Mesothelial cell of epicardium (in vitro differentiated cells): ENCODE data around the gene ATXN2L. TPM values are rescaled to one million over a fixed set of nuclear protein-coding genes. Genes with fewer than 3 reads are reported as not detected.
A peak's percentile ranks its signal among the peaks of the same experiment; 100 is the strongest.

Experiments
- DNase-seq, 2 experiments: peaks; one replicate each; pipeline ENCODE4 v3.0.0; 2021; ENCODE audit warnings: low spot score in 2 of 2; ENCODE audit not compliant: unreplicated experiment in 2 of 2
- H3K27ac Mint-ChIP-seq: 2 replicates; pipeline ENCODE4 v1.8.0; 2021; ENCODE audit warnings: mixed read lengths
- H3K27me3 Mint-ChIP-seq: 2 replicates; pipeline ENCODE4 v1.8.0; 2021; ENCODE audit warnings: low read depth, mixed read lengths
- H3K36me3 Mint-ChIP-seq: 2 replicates; pipeline ENCODE4 v1.8.0; 2021; ENCODE audit warnings: mixed read lengths
- H3K4me1 Mint-ChIP-seq: 2 replicates; pipeline ENCODE4 v1.8.0; 2021; ENCODE audit warnings: mixed read lengths
- H3K4me3 Mint-ChIP-seq: 2 replicates; pipeline ENCODE4 v1.8.0; 2021; ENCODE audit warnings: mild to moderate bottlenecking, moderate library complexity, mixed read lengths
- H3K9me3 Mint-ChIP-seq: 2 replicates; pipeline ENCODE4 v1.8.0; 2021; ENCODE audit warnings: mixed read lengths
- CTCF ChIP-seq: fragments of 200-600 bp; sonication (generic); IDR thresholded peaks from one replicate; pipeline ENCODE4 v1.5.0; 2021; ENCODE audit warnings: antibody characterized with exemption; ENCODE audit not compliant: unreplicated experiment
- total RNA-seq: library from RNA; stranded (reverse); gene quantifications from 3 replicates; pipeline ENCODE4 v1.2.1, GENCODE V29; 2021

ATXN2L gene
- total RNA-seq, 1 donor from 2014 or later, result 230 TPM

GRCh38 chr16:28836761-28837064, 13.9 kb downstream of the ATXN2L start:
- Mint-ChIP-seq H3K4me1 (no peaks in the 10 kb centered on the region), H3K27ac (no peak overlapping the region), H3K9me3 (no peaks in the 10 kb centered on the region), H3K36me3 (peaks cover 44% of the 10 kb centered on the region), H3K27me3 (no peaks in the 10 kb centered on the region), H3K4me3 (no peak overlapping the region)
- TF ChIP-seq CTCF, result no peak
- no peak for DNase-seq

GRCh38 chr16:28837672-28838557, 15.1 kb downstream of the ATXN2L start:
- no peak for TF ChIP-seq CTCF
- Mint-ChIP-seq H3K36me3 (peaks cover 36% of the 10 kb centered on the region), H3K4me3 (no peak overlapping the region), H3K4me1 (no peaks in the 10 kb centered on the region), H3K27me3 (no peaks in the 10 kb centered on the region), H3K27ac (no peak overlapping the region), H3K9me3 (no peaks in the 10 kb centered on the region)
- DNase-seq, result no peak

GRCh38 chr16:28838558-28838918, 15.7 kb downstream of the ATXN2L start:
- no peak for TF ChIP-seq CTCF
- no peak overlapping the region for H3K27ac Mint-ChIP-seq
- H3K27me3 Mint-ChIP-seq, result no peaks in the 10 kb centered on the region
- no peak overlapping the region for H3K4me3 Mint-ChIP-seq
- H3K4me1 Mint-ChIP-seq, result no peaks in the 10 kb centered on the region
- no peak for DNase-seq
- H3K36me3 Mint-ChIP-seq, result peaks cover 32% of the 10 kb centered on the region
- no peaks in the 10 kb centered on the region for H3K9me3 Mint-ChIP-seq

- Mint-ChIP-seq H3K9me3 (no peaks in the 10 kb centered on the region), H3K4me1 (no peaks in the 10 kb centered on the region), H3K4me3 (no peak overlapping the region), H3K36me3 (peaks cover 29% of the 10 kb centered on the region), H3K27me3 (no peaks in the 10 kb centered on the region), H3K27ac (peak overlapping the region; percentile 64)
- TF ChIP-seq CTCF, result no peak
- DNase-seq, result no peak
These were observed 16.3 kb downstream of the ATXN2L start for GRCh38 chr16:28839004-28839639.

GRCh38 chr16:28839899-28840298, 17.1 kb downstream of the ATXN2L start:
- Mint-ChIP-seq H3K36me3 (peaks cover 28% of the 10 kb centered on the region), H3K4me1 (peaks cover 5% of the 10 kb centered on the region), H3K27me3 (no peaks in the 10 kb centered on the region), H3K27ac (no peak overlapping the region), H3K4me3 (no peak overlapping the region), H3K9me3 (no peaks in the 10 kb centered on the region)
- no peak for DNase-seq
- TF ChIP-seq CTCF, result no peak
